Measurements from ENCODE around the gene EIF4E. TPM values are rescaled to one million over a fixed set of nuclear protein-coding genes. Genes with fewer than 3 reads are reported as not detected.

EIF4E gene
- total and polyA plus RNA-seq, 2 donors (not counting 1 experiment from before 2014, with no cell fraction given): 20.9 to 71.2 TPM

DNA sequence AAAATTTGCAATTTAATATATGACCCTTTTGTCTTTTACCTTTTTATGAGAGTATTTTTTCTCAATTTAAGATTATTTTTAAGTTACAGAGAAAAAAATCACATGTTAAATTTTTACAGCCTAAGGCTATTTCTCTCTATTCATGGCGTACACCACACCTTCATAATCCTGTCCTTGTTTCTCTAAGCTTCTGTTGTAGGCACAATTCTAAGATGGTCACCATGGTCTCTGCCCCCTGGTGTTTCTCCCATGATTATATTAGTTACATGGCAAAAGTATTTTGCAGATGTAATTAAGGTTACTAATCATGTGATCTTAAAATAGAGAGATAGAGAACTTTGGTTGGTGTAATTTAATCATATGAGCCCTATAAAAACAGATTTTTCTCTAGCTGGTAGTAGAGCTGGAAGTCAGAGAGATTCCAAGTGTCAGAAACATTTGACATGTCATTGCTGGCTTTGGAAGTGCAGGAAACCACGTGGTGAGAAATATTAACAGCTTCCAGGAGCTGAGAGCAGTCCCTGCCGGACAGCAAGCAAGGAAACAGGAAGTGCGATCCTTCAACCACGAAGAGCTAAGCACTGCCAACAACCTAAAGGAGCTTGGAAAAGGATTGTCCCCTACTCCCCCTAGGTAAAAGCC lies 89.8 kb downstream of the EIF4E start:
- ATAC-seq (ENCODE audit: low read depth) (no peak), DNase-seq (no peak)
- Mint-ChIP-seq H3K4me1 (peaks cover 3% of the 10 kb centered on the region), H3K27ac (no peak overlapping the region), H3K4me3 (no peak overlapping the region), H3K27me3 (peaks cover 4% of the 10 kb centered on the region), H3K9me3 (ENCODE audit: insufficient read depth) (peaks cover 3% of the 10 kb centered on the region)
- TF ChIP-seq CTCF (IDR thresholded peaks at IDR 0.05) (no peak), EZH2 (IDR thresholded peaks at IDR 0.05; ENCODE audit: borderline replicate concordance, insufficient read depth, low read depth, low read length, poor library complexity, severe bottlenecking) (no peak)
- intact Hi-C loops (cut with micrococcal nuclease): no loop called here
- H4K20me1 ChIP-seq (ENCODE audit: control insufficient read depth, insufficient read depth, low read length, poor library complexity, severe bottlenecking): no peaks in the 10 kb centered on the region
- H3K4me3 ChIP-seq (ENCODE audit: control extremely low read depth in 1 of 5, extremely low read depth in 1 of 5, insufficient read depth in 1 of 5, low read depth in 2 of 5, low read length in 4 of 5): no peak overlapping the region
- H2AFZ ChIP-seq (ENCODE audit: insufficient read depth, low read depth, low read length, poor library complexity, severe bottlenecking): no peak overlapping the region
- no peaks in the 10 kb centered on the region for H3K79me2 ChIP-seq (ENCODE audit: control insufficient read depth, insufficient read depth, low read length)
- no peaks in the 10 kb centered on the region for H3K4me1 ChIP-seq (ENCODE audit: control insufficient read depth in 2 of 2, insufficient read depth in 2 of 2, low read length in 2 of 2)
- 56% methylated on average over 4 of the region's 5 CpGs for whole genome bisulfite sequencing (ENCODE audit: insufficient coverage)
- peaks cover 0 to 8% (median 0%) of the 10 kb centered on the region in 3 donors for H3K9me3 ChIP-seq (ENCODE audit: control extremely low read depth in 1 of 3, control insufficient read depth in 2 of 3, insufficient read depth in 1 of 3, low read length in 2 of 3)
- H3K9ac ChIP-seq (ENCODE audit: low read length): no peak overlapping the region
- H3K4me2 ChIP-seq (replicated peaks; ENCODE audit: low read depth, low read length, poor library complexity, severe bottlenecking): no peak overlapping the region
- H3K27ac ChIP-seq (ENCODE audit: low read length in 2 of 2): no peak overlapping the region
- CTCF ChIA-PET: interaction anchor here (0.6 kb wide), 1 partner anchor 371 kb away, joined by 3 read pairs; no protein-coding TSS in a partner anchor
- no peaks in the 10 kb centered on the region for H3K27me3 ChIP-seq (replicated peaks in 1 of 4; ENCODE audit: control extremely low read depth in 1 of 4, control insufficient read depth in 3 of 4, insufficient read depth in 4 of 4, low read length in 3 of 4)
- H3K36me3 ChIP-seq (replicated peaks in 1 of 2; ENCODE audit: control extremely low read depth in 1 of 2, control insufficient read depth in 1 of 2, extremely low read depth in 1 of 2, insufficient read depth in 2 of 2, low read length in 1 of 2): no peaks in the 10 kb centered on the region
- POLR2A ChIA-PET: no interaction called here

GRCh38 chr4:98838531-98838930 lies 90.4 kb downstream of the EIF4E start:
- H3K9me3 Mint-ChIP-seq (ENCODE audit: insufficient read depth): peaks cover 3% of the 10 kb centered on the region
- H3K36me3 ChIP-seq (replicated peaks in 1 of 2; ENCODE audit: control extremely low read depth in 1 of 2, control insufficient read depth in 1 of 2, extremely low read depth in 1 of 2, insufficient read depth in 2 of 2, low read length in 1 of 2): no peaks in the 10 kb centered on the region
- no peak for ATAC-seq (ENCODE audit: low read depth)
- H3K27me3 Mint-ChIP-seq: peaks cover 4% of the 10 kb centered on the region
- H4K20me1 ChIP-seq (ENCODE audit: control insufficient read depth, insufficient read depth, low read length, poor library complexity, severe bottlenecking): no peaks in the 10 kb centered on the region
- H3K4me1 Mint-ChIP-seq: peaks cover 3% of the 10 kb centered on the region
- no peak overlapping the region for H3K4me3 ChIP-seq (ENCODE audit: control extremely low read depth in 1 of 5, extremely low read depth in 1 of 5, insufficient read depth in 1 of 5, low read depth in 2 of 5, low read length in 4 of 5)
- H3K9ac ChIP-seq (ENCODE audit: low read length): no peak overlapping the region
- DNase-seq: no peak
- no peaks in the 10 kb centered on the region for H3K27me3 ChIP-seq (replicated peaks in 1 of 4; ENCODE audit: control extremely low read depth in 1 of 4, control insufficient read depth in 3 of 4, insufficient read depth in 4 of 4, low read length in 3 of 4)
- 100% methylated on average over 2 of the region's 4 CpGs for WGBS (ENCODE audit: insufficient coverage)
- no peak overlapping the region for H3K27ac ChIP-seq (ENCODE audit: low read length in 2 of 2)
- H2AFZ ChIP-seq (ENCODE audit: insufficient read depth, low read depth, low read length, poor library complexity, severe bottlenecking): no peak overlapping the region
- H3K4me1 ChIP-seq (ENCODE audit: control insufficient read depth in 2 of 2, insufficient read depth in 2 of 2, low read length in 2 of 2): no peaks in the 10 kb centered on the region
- intact Hi-C loops (cut with micrococcal nuclease): no loop called here
- H3K9me3 ChIP-seq (ENCODE audit: control extremely low read depth in 1 of 3, control insufficient read depth in 2 of 3, insufficient read depth in 1 of 3, low read length in 2 of 3): peaks cover 0 to 8% (median 0%) of the 10 kb centered on the region in 3 donors
- CTCF ChIA-PET: no interaction called here
- no peak overlapping the region for H3K4me3 Mint-ChIP-seq
- H3K4me2 ChIP-seq (replicated peaks; ENCODE audit: low read depth, low read length, poor library complexity, severe bottlenecking): no peak overlapping the region
- H3K27ac Mint-ChIP-seq: no peak overlapping the region
- no peaks in the 10 kb centered on the region for H3K79me2 ChIP-seq (ENCODE audit: control insufficient read depth, insufficient read depth, low read length)
- TF ChIP-seq CTCF (IDR thresholded peaks at IDR 0.05) (no peak), EZH2 (IDR thresholded peaks at IDR 0.05; ENCODE audit: borderline replicate concordance, insufficient read depth, low read depth, low read length, poor library complexity, severe bottlenecking) (no peak)
- POLR2A ChIA-PET: interaction anchor here (0.7 kb wide), 1 partner anchor 541 kb away, joined by 3 read pairs; no protein-coding TSS in a partner anchor

Data from B cell (primary cell).